ENCODE results near the gene TMEM42.

GRCh38 chr3:44890852-44891251 lies 29.1 kb downstream of the TMEM42 start:
- TF ChIP-seq POLR2A (IDR thresholded peaks at IDR 0.05; ENCODE audit: control extremely low read depth in 1 of 2, low read depth in 2 of 2, low read length in 2 of 2), result no peak
- no peak for TF ChIP-seq CREB1 (IDR thresholded peaks at IDR 0.05)
- TF ChIP-seq SP1 (IDR thresholded peaks at IDR 0.05; ENCODE audit: low read depth, low read length), result no peak

All from H1 (cell line).